H1 (cell line): ENCODE results near the gene CAMK2D. TPM values are rescaled to one million over a fixed set of nuclear protein-coding genes. Genes with fewer than 3 reads are reported as not detected.

Experiments
- CTCF ChIA-PET: fragments of 300-600 bp; sonication (Branson Sonifier 250); formaldehyde crosslinking; loops from one replicate; lab custom pipeline; 2021; ENCODE audit not compliant: partially characterized antibody; lab: Charles Lee
- POLR2A ChIA-PET: fragments of 300-600 bp; sonication (Branson Sonifier 250); formaldehyde crosslinking; loops from one replicate; lab custom pipeline; 2021; ENCODE audit warnings: inconsistent platforms; ENCODE audit not compliant: partially characterized antibody; lab: Charles Lee
- DNase-seq, 2 experiments: peaks; one replicate each; pipeline versions ENCODE4 v3.0.0 to v3.0.0-alpha.2; 2010 to 2022; ENCODE audit warnings: low spot score in 2 of 2, low read depth in 1 of 2, mixed read lengths in 1 of 2
- FAIRE-seq: peaks from 2 replicates; lab custom pipeline; 2011; peaks lifted over from hg19 to GRCh38; lab: Jason Lieb, UNC
- H2AFZ ChIP-seq: 2 replicates; pipeline ENCODE4 v1.8.1; 2012; ENCODE audit warnings: low read length, inconsistent platforms
- H2AK5ac ChIP-seq: 2 replicates; pipeline ENCODE4 v1.6.1; 2013; ENCODE audit warnings: low read depth, low read length
- H2BK120ac ChIP-seq: replicated peaks from 2 replicates; pipeline ENCODE3; 2013; ENCODE audit warnings: low read depth, low read length, inconsistent platforms
- H2BK12ac ChIP-seq: 2 replicates; pipeline ENCODE4 v1.6.1; 2013; ENCODE audit warnings: low read depth, low read length
- H2BK15ac ChIP-seq: 2 replicates; pipeline ENCODE4 v1.6.1; 2013; ENCODE audit warnings: low read length
- H2BK20ac ChIP-seq: 2 replicates; pipeline ENCODE4 v1.6.1; 2013; ENCODE audit warnings: low read length
- H2BK5ac ChIP-seq: 2 replicates; pipeline ENCODE4 v1.6.1; 2013; ENCODE audit warnings: low read depth, low read length
- H3K14ac ChIP-seq: 2 replicates; pipeline ENCODE4 v1.6.1; 2013; ENCODE audit warnings: inconsistent platforms; ENCODE audit not compliant: insufficient read length
- H3K18ac ChIP-seq: 2 replicates; pipeline ENCODE4 v1.6.1; 2013; ENCODE audit warnings: low read length; ENCODE audit errors: extremely low read depth
- H3K23ac ChIP-seq: 2 replicates; pipeline ENCODE4 v1.6.1; 2013; ENCODE audit warnings: inconsistent platforms; ENCODE audit not compliant: insufficient read length
- H3K23me2 ChIP-seq: 2 replicates; pipeline ENCODE4 v1.6.1; 2013; ENCODE audit warnings: low read depth, low read length
- H3K27ac ChIP-seq: 2 replicates; pipeline ENCODE4 v1.6.1; 2011; ENCODE audit warnings: low read depth, low read length, inconsistent platforms
- H3K27me3 ChIP-seq, 4 experiments: replicated peaks in 1 of 4; 1 replicate in 1 of 4; 2 replicates in 3 of 4; pipeline versions ENCODE4 v1.6.1 to v1.8.1; 2011 to 2013; ENCODE audit warnings: low read length in 3 of 4, mild to moderate bottlenecking in 3 of 4, inconsistent platforms in 2 of 4, mixed read lengths in 2 of 4, moderate library complexity in 1 of 4; ENCODE audit not compliant: control insufficient read depth in 3 of 4, insufficient read depth in 3 of 4; ENCODE audit errors: extremely low read depth in 1 of 4
- H3K36me3 ChIP-seq, 4 experiments: 2 replicates each; pipeline versions ENCODE4 v1.6.1 to v1.8.1; 2011 to 2013; ENCODE audit warnings: mild to moderate bottlenecking in 4 of 4, low read length in 3 of 4, moderate library complexity in 2 of 4, control low read depth in 1 of 4, inconsistent platforms in 1 of 4; ENCODE audit not compliant: insufficient read depth in 4 of 4, control insufficient read depth in 2 of 4
- H3K4ac ChIP-seq: replicated peaks from 2 replicates; pipeline ENCODE3; 2013; ENCODE audit warnings: low read length, low read depth, mixed read lengths, inconsistent platforms; ENCODE audit not compliant: insufficient read length
- H3K4me1 ChIP-seq, 4 experiments: replicated peaks in 1 of 4; 1 replicate in 1 of 4; 2 replicates in 3 of 4; pipeline versions ENCODE4 v1.6.1 to v1.8.1; 2011 to 2013; ENCODE audit warnings: low read length in 3 of 4, inconsistent platforms in 2 of 4, mixed read lengths in 1 of 4; ENCODE audit not compliant: insufficient read depth in 4 of 4, control insufficient read depth in 3 of 4
- H3K4me2 ChIP-seq, 2 experiments: 2 replicates each; pipeline versions ENCODE4 v1.6.1 to v1.8.1; 2011 to 2013; ENCODE audit warnings: low read depth in 2 of 2, low read length in 2 of 2, control low read depth in 1 of 2, inconsistent platforms in 1 of 2, mild to moderate bottlenecking in 1 of 2; ENCODE audit not compliant: insufficient read depth in 1 of 2
- H3K4me3 ChIP-seq, 4 experiments: fragments of 200-600, 300-600 bp in 1 of 4; sonication (generic), shearing (Covaris generic), sonication (Bioruptor Twin) in 1 of 4; 2 replicates each; pipeline versions ENCODE4 v1.5.1 to v1.8.1; 2011 to 2016; ENCODE audit warnings: low read length in 4 of 4, low read depth in 3 of 4, control low read depth in 2 of 4, inconsistent platforms in 2 of 4, mild to moderate bottlenecking in 2 of 4, mixed read lengths in 1 of 4, moderate library complexity in 1 of 4; ENCODE audit not compliant: insufficient read depth in 2 of 4; ENCODE audit errors: extremely low read depth in 1 of 4
- H3K56ac ChIP-seq: replicated peaks from 2 replicates; pipeline ENCODE3; 2013; ENCODE audit warnings: low read depth, mild to moderate bottlenecking, mixed read lengths, low read length, inconsistent platforms; ENCODE audit not compliant: insufficient read length
- H3K79me1 ChIP-seq: 2 replicates; pipeline ENCODE4 v1.6.1; 2013; ENCODE audit warnings: low read depth, low read length, control low read depth
- H3K79me2 ChIP-seq, 2 experiments: 2 replicates each; pipeline versions ENCODE4 v1.6.1 to v1.8.1; 2012 to 2013; ENCODE audit warnings: low read length in 2 of 2, mild to moderate bottlenecking in 2 of 2, inconsistent platforms in 1 of 2; ENCODE audit not compliant: insufficient read depth in 2 of 2, control insufficient read depth in 1 of 2
- H3K9ac ChIP-seq, 4 experiments: replicated peaks in 1 of 4; 1 replicate in 1 of 4; 2 replicates in 3 of 4; pipeline versions ENCODE4 v1.6.1 to v1.8.1; 2011 to 2013; ENCODE audit warnings: low read depth in 3 of 4, low read length in 3 of 4, control low read depth in 2 of 4, mild to moderate bottlenecking in 2 of 4, moderate library complexity in 2 of 4, inconsistent platforms in 1 of 4; ENCODE audit errors: extremely low read depth in 1 of 4
- H3K9me3 ChIP-seq, 2 experiments: 2 replicates each; pipeline versions ENCODE4 v1.6.1 to v1.8.1; 2012 to 2013; ENCODE audit warnings: mild to moderate bottlenecking in 2 of 2, moderate library complexity in 2 of 2, control low read depth in 1 of 2, inconsistent platforms in 1 of 2, low read depth in 1 of 2, low read length in 1 of 2, mixed read lengths in 1 of 2; ENCODE audit not compliant: insufficient read depth in 2 of 2
- H4K20me1 ChIP-seq, 2 experiments: replicated peaks in 1 of 2; 2 replicates each; pipeline versions ENCODE3 to v1.8.1; 2011 to 2013; ENCODE audit warnings: inconsistent platforms in 2 of 2, low read length in 2 of 2, mild to moderate bottlenecking in 1 of 2; ENCODE audit not compliant: insufficient read depth in 2 of 2, control insufficient read depth in 1 of 2
- H4K5ac ChIP-seq: 2 replicates; pipeline ENCODE4 v1.6.1; 2013; ENCODE audit warnings: low read length, low read depth, mixed read lengths, inconsistent platforms; ENCODE audit not compliant: insufficient read length
- H4K8ac ChIP-seq: 2 replicates; pipeline ENCODE4 v1.8.0; 2013; ENCODE audit warnings: mild to moderate bottlenecking, moderate library complexity, low read length, inconsistent platforms; ENCODE audit not compliant: insufficient read depth; ENCODE audit errors: extremely low read depth
- H4K91ac ChIP-seq: replicated peaks from 2 replicates; pipeline ENCODE3; 2013; ENCODE audit warnings: low read length, mixed read lengths, inconsistent platforms; ENCODE audit not compliant: insufficient read length
- ASH2L ChIP-seq: fragments of 200-600, 300-600 bp; sonication (generic); IDR thresholded peaks from one replicate; pipeline ENCODE4 v1.7.1; 2017; ENCODE audit warnings: low read length
- CHD2 ChIP-seq: IDR thresholded peaks from 2 replicates; pipeline ENCODE4 v1.6.1; 2012; ENCODE audit warnings: low read length, improper control_type of control experiment
- KDM4A ChIP-seq: IDR thresholded peaks from one replicate; pipeline ENCODE4 v1.7.1; 2012; ENCODE audit warnings: low read depth, mild to moderate bottlenecking, moderate library complexity, low read length, inconsistent platforms; ENCODE audit not compliant: severe bottlenecking
- NRF1 ChIP-seq: IDR thresholded peaks from 2 replicates; pipeline ENCODE4 v1.6.1; 2011; ENCODE audit warnings: mild to moderate bottlenecking, low read depth, low read length, improper control_type of control experiment
- PHF8 ChIP-seq: fragments of 200-600 bp; sonication (generic); conservative IDR thresholded peaks from 2 replicates; pipeline ENCODE4 v1.7.1; 2012; ENCODE audit warnings: low read depth, mild to moderate bottlenecking, inconsistent platforms, low read length, moderate library complexity
- POLR2AphosphoS5 ChIP-seq: IDR thresholded peaks from 2 replicates; pipeline ENCODE4 v1.6.1; 2011; ENCODE audit warnings: low read depth, low read length
- RBBP5 ChIP-seq: IDR thresholded peaks from 2 replicates; pipeline ENCODE4 v1.7.1; 2012; ENCODE audit warnings: low read depth, mild to moderate bottlenecking, inconsistent platforms, low read length, moderate library complexity, borderline replicate concordance
- RNF2 ChIP-seq: fragments of 200-900, 300-1000 bp; sonication (generic); IDR thresholded peaks from 2 replicates; pipeline ENCODE4 v1.7.1; 2016; ENCODE audit warnings: borderline replicate concordance, low read depth, mild to moderate bottlenecking, antibody characterized with exemption, low read length; ENCODE audit not compliant: poor library complexity, severe bottlenecking; ENCODE audit errors: missing control alignments
- SAP30 ChIP-seq: fragments of 300-600 bp; sonication (generic); IDR thresholded peaks from 2 replicates; pipeline ENCODE4 v1.7.1; 2012; ENCODE audit warnings: low read length, moderate library complexity, mild to moderate bottlenecking, inconsistent platforms; ENCODE audit not compliant: insufficient read depth, insufficient replicate concordance
- SP4 ChIP-seq: IDR thresholded peaks from 2 replicates; pipeline ENCODE4 v1.6.1; 2012; ENCODE audit warnings: low read length, inconsistent platforms
- SUZ12 ChIP-seq: fragments of 200-600 bp; sonication (generic); IDR thresholded peaks from 2 replicates; pipeline ENCODE4 v1.6.1; 2012; ENCODE audit warnings: mild to moderate bottlenecking, inconsistent platforms, low read length, moderate library complexity, mixed read lengths
- TAF7 ChIP-seq: optimal IDR thresholded peaks from 2 replicates; pipeline ENCODE3; 2011; ENCODE audit warnings: low read depth, mild to moderate bottlenecking, inconsistent platforms, low read length, moderate library complexity, borderline replicate concordance
- WGBS, 2 experiments: shearing (Covaris generic) in 1 of 2; methylation state at CpG; one replicate each; pipeline versions ENCODE4 v1.1.6 to v1.1.7; 2013 to 2015; ENCODE audit warnings: low lambda C conversion rate in 2 of 2, mixed read lengths in 2 of 2, inconsistent platforms in 1 of 2, low coverage in 1 of 2, missing lambda C conversion rate in 1 of 2; ENCODE audit not compliant: insufficient replicate concordance in 2 of 2, insufficient coverage in 1 of 2, insufficient read length in 1 of 2; ENCODE audit errors: extremely low coverage in 1 of 2, missing lambda C conversion rate in 1 of 2; 5-methylcytosine and 5-hydroxymethylcytosine counted together
- polyA plus RNA-seq, 7 experiments: library from polyadenylated mRNA; depleted of rRNA in 3 of 7; stranded (reverse) in 5 of 7; unstranded in 2 of 7; fragments of >200 nt in 5 of 7; fragments of 200-250 nt in 2 of 7; gene quantifications; 1 replicate in 5 of 7; 2 replicates in 1 of 7; 4 replicates in 1 of 7; pipeline versions ENCODE4 v1.2.1 to v1.2.3, GENCODE V29; 2011 to 2013; ENCODE audit warnings: missing spikeins in 2 of 7, mixed read lengths in 2 of 7
- total RNA-seq: library from RNA; stranded (reverse); fragmentation: NEBNext Ultra II Directional; extraction: Animal tissue kit (Norgen Biotek cat#: 25700); gene quantifications from 2 replicates; pipeline ENCODE4 v1.2.1, GENCODE V29; 2021

CAMK2D gene
- total and polyA plus RNA-seq, 2 of the 8 experiments (the other 6 are each of a cell fraction or from before 2014, with no cell fraction given), result 3.2 to 7.0 TPM

DNA sequence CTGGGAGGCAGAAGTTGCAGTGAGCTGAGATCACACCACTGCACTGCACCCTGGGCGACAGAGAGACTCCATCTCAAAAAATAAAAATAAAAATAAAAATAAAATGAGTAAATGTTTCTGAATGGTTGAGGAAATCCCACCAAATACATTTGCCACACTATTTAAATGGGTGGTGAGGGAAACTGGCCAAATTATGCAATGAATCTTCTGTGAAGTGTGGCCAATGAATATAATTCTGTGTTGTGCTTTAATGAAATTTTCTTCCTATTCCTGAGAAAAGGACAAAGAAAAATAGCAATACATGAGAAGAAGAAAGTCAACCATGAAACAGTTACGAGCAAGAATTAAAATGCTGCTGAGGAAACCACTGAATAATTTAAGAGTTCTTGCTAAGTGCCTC lies 69.9 kb downstream of the CAMK2D start:
- Histone ChIP-seq H2BK15ac (no peak overlapping the region), H3K9me3 (no peaks in the 10 kb centered on the region), H4K5ac (no peak overlapping the region), H3K4ac (no peak overlapping the region), H3K18ac (no peak overlapping the region), H3K4me1 (no peaks in the 10 kb centered on the region), H3K9ac (no peak overlapping the region), H3K4me2 (no peak overlapping the region), H3K36me3 (no peaks in the 10 kb centered on the region), H3K56ac (no peak overlapping the region), H3K4me3 (no peak overlapping the region), H3K27me3 (no peaks in the 10 kb centered on the region), H3K14ac (no peak overlapping the region), H2AFZ (no peak overlapping the region), H2BK120ac (no peak overlapping the region), H3K79me2 (no peaks in the 10 kb centered on the region), H4K20me1 (no peaks in the 10 kb centered on the region), H4K91ac (no peak overlapping the region), H2BK20ac (no peak overlapping the region), H3K23ac (no peak overlapping the region), H3K23me2 (peaks cover 2% of the 10 kb centered on the region; the same call in 1 of the 2 replicates), H2AK5ac (no peak overlapping the region), H4K8ac (no peak overlapping the region), H2BK5ac (no peak overlapping the region), H2BK12ac (no peak overlapping the region), H3K27ac (no peak overlapping the region), H3K79me1 (no peaks in the 10 kb centered on the region)
- no peak for FAIRE-seq
- 91% methylated on average over 2 of the region's 2 CpGs; no CpG with 5 or more reads in 1 of the 2 experiments for WGBS, 2 experiments
- POLR2A ChIA-PET, result no interaction called here
- CTCF ChIA-PET, result no interaction called here
- no peak for TF ChIP-seq TAF7
- TF ChIP-seq KDM4A, result no peak
- no peak for TF ChIP-seq RNF2
- TF ChIP-seq SAP30, result no peak
- TF ChIP-seq ASH2L, result no peak
- no peak for TF ChIP-seq RBBP5
- no peak for TF ChIP-seq POLR2AphosphoS5
- no peak for TF ChIP-seq PHF8
- TF ChIP-seq SP4, result no peak
- TF ChIP-seq SUZ12, result no peak
- TF ChIP-seq NRF1, result no peak
- TF ChIP-seq CHD2, result no peak
- no peak for DNase-seq
